Spleen (tissue), 11 donors: Measurements from ENCODE around the gene CLDN24. TPM values are rescaled to one million over a fixed set of nuclear protein-coding genes. Genes with fewer than 3 reads are reported as not detected.

Source experiments
- DNase-seq: peaks from one replicate; pipeline ENCODE4 v3.0.0-alpha.2; 2020
- H3K27ac ChIP-seq, 8 donors: fragments of 200-600 bp; sonication (generic) in 7 of 8; 1 replicate in 4 of 8; 2 replicates in 4 of 8; pipeline versions ENCODE4 v1.5.0 to v1.8.0; 2016 to 2021; ENCODE audit warnings: inconsistent platforms in 4 of 8, mild to moderate bottlenecking in 4 of 8, moderate library complexity in 1 of 8
- H3K27me3 ChIP-seq, 7 donors: fragments of 200-600 bp; sonication (generic) in 6 of 7; replicated peaks in 1 of 7; 1 replicate in 4 of 7; 2 replicates in 3 of 7; pipeline versions ENCODE4 v1.5.0 to v1.8.0; 2016 to 2021; ENCODE audit warnings: inconsistent platforms in 3 of 7, mild to moderate bottlenecking in 1 of 7
- H3K36me3 ChIP-seq, 6 donors: fragments of 200-600 bp; sonication (generic) in 5 of 6; 1 replicate in 4 of 6; 2 replicates in 2 of 6; pipeline versions ENCODE4 v1.5.0 to v1.8.0; 2016 to 2021; ENCODE audit warnings: inconsistent platforms in 2 of 6
- H3K4me1 ChIP-seq, 6 donors: fragments of 200-600 bp; sonication (generic) in 5 of 6; 1 replicate in 3 of 6; 2 replicates in 3 of 6; pipeline versions ENCODE4 v1.5.0 to v1.8.0; 2016 to 2021; ENCODE audit warnings: inconsistent platforms in 3 of 6
- H3K4me3 ChIP-seq, 8 donors: fragments of 200-600 bp; sonication (generic) in 7 of 8; 1 replicate in 4 of 8; 2 replicates in 4 of 8; pipeline versions ENCODE4 v1.5.0 to v1.8.0; 2016 to 2021; ENCODE audit warnings: inconsistent platforms in 4 of 8, mild to moderate bottlenecking in 4 of 8, moderate library complexity in 2 of 8
- H3K9me3 ChIP-seq, 8 donors: fragments of 200-600 bp; sonication (generic) in 7 of 8; 1 replicate in 4 of 8; 2 replicates in 4 of 8; pipeline versions ENCODE4 v1.5.0 to v1.8.0; 2016 to 2021; ENCODE audit warnings: inconsistent platforms in 4 of 8
- CTCF ChIP-seq, 11 experiments: fragments of 200-600 bp in 7 of 11; fragments of 450-650 bp in 4 of 11; sonication (generic) in 4 of 11; IDR thresholded peaks in 8 of 11; conservative IDR thresholded peaks in 3 of 11; 1 replicate in 7 of 11; 2 replicates in 4 of 11; pipeline versions ENCODE4 v1.4.0 to v1.8.0; 2016 to 2021; ENCODE audit warnings: antibody characterized with exemption in 11 of 11, inconsistent platforms in 4 of 11, mild to moderate bottlenecking in 1 of 11
- POLR2A ChIP-seq, 3 donors: fragments of 450-650 bp; IDR thresholded peaks; one replicate each; pipeline ENCODE4 v1.5.1; 2017; ENCODE audit warnings: antibody characterized with exemption in 3 of 3, mild to moderate bottlenecking in 1 of 3
- POLR2AphosphoS5 ChIP-seq, 3 donors: sonication (generic); formaldehyde crosslinking; IDR thresholded peaks; one replicate each; pipeline ENCODE4 v1.5.1; 2017; ENCODE audit warnings: antibody characterized with exemption in 3 of 3
- WGBS, 5 donors: extraction: QIAGEN DNeasy Blood & Tissue Kit in 3 of 5; methylation state at CpG; one replicate each; pipeline versions ENCODE4 v1.1.5 to v1.1.7; 2013 to 2018; 5-methylcytosine and 5-hydroxymethylcytosine counted together
- intact Hi-C: fragments of 100-400 bp; cut with DNase I; formaldehyde crosslinking; loops from one replicate; pipeline ENCODE4 v1.15.0; 2023; ENCODE audit warnings: low total_unique reads
- polyA plus RNA-seq, 3 donors: library from polyadenylated mRNA; stranded (reverse); fragments of 200-250 nt; gene quantifications; one replicate each; pipeline ENCODE4 v1.2.1, GENCODE V29; 2013
- total RNA-seq, 7 donors: library from RNA; depleted of rRNA in 3 of 7; stranded (reverse); fragments of >200 nt in 3 of 7; fragmentation: NEBNext Ultra II Directional in 4 of 7; extraction: Animal tissue kit (Norgen Biotek cat#: 25700) in 4 of 7; gene quantifications; one replicate each; pipeline versions ENCODE4 v1.1.0 to v1.2.1, GENCODE V29; 2016 to 2021
- donor health status: healthy with polysubstance abuse.
- donor health status: DM: no; HTN: no; CAD: no; lungs with moderate emphysema.
- donor health status: DM: no; HTN: no; CAD: no.
- donor health status: Bipolar disorder and iron deficiency.
- donor health status: healthy.
- donor health status: DM: no; HTN: no; CAD: no.
- donor health status: DM: yes; HTN: yes; CAD: no.

CLDN24 gene
- total and polyA plus RNA-seq, 10 donors, result not detected

- Histone ChIP-seq H3K9me3 (peaks cover 7 to 35% (median 29%) of the 10 kb centered on the region in 8 donors), H3K4me3 (no peak overlapping the region), H3K27me3 (no peaks in the 10 kb centered on the region), H3K27ac (no peak overlapping the region), H3K36me3 (peaks cover 0 to 47% (median 8%) of the 10 kb centered on the region in 6 donors), H3K4me1 (no peaks in the 10 kb centered on the region)
- TF ChIP-seq CTCF (IDR thresholded peaks at IDR 0.05 in 8 of 11, conservative IDR thresholded peaks at IDR 0.05 in 3 of 11), result no peak
- no peak for TF ChIP-seq POLR2AphosphoS5 (IDR thresholded peaks at IDR 0.05)
- no peak for TF ChIP-seq POLR2A (IDR thresholded peaks at IDR 0.05)
- WGBS, 5 donors, result 0 to 87% (median 47%) methylated on average over 1 of the region's 1 CpG
- intact Hi-C loops, result no loop called here
- no peak for DNase-seq
Observed at GRCh38 chr4:183276106-183276505, 46.1 kb downstream of the CLDN24 start.

GRCh38 chr4:183272384-183272783 is 49.8 kb downstream of the CLDN24 start:
- 86 to 96% (median 92%) methylated on average over 3 of the region's 3 CpGs for WGBS, 5 donors
- H3K4me3 ChIP-seq, result no peak overlapping the region
- intact Hi-C loops, result no loop called here
- no peaks in the 10 kb centered on the region for H3K4me1 ChIP-seq
- TF ChIP-seq POLR2AphosphoS5 (IDR thresholded peaks at IDR 0.05) (no peak), CTCF (IDR thresholded peaks at IDR 0.05 in 8 of 11, conservative IDR thresholded peaks at IDR 0.05 in 3 of 11) (no peak)
- H3K27ac ChIP-seq, result no peak overlapping the region
- DNase-seq, result no peak
- peaks cover 7 to 35% (median 29%) of the 10 kb centered on the region in 8 donors for H3K9me3 ChIP-seq
- no peaks in the 10 kb centered on the region for H3K27me3 ChIP-seq
- peaks cover 0 to 65% (median 6%) of the 10 kb centered on the region in 6 donors for H3K36me3 ChIP-seq

Other genes starting within 250 kb of the CLDN24 start
- 10 to 100 TPM; 17.7 to 32.0 (median 23.2) TPM for gene WWC2, start 223.2 kb downstream of the CLDN24 start, total RNA-seq
- gene WWC2, start 223.2 kb downstream of the CLDN24 start, polyA plus RNA-seq, result 1 to 10 TPM; 1.4 to 2.7 (median 1.7) TPM
- not detected for gene CLDN22, start 2.1 kb downstream of the CLDN24 start, total RNA-seq
- not detected for gene CLDN22, start 2.1 kb downstream of the CLDN24 start, polyA plus RNA-seq
- 10 to 100 TPM; 11.6 to 27.9 (median 19.5) TPM for gene CDKN2AIP, start 122.2 kb upstream of the CLDN24 start, total RNA-seq
- 10 to 100 TPM; 11.9 to 19.0 (median 14.2) TPM for gene CDKN2AIP, start 122.2 kb upstream of the CLDN24 start, polyA plus RNA-seq
- gene ING2, start 182.6 kb upstream of the CLDN24 start, total RNA-seq, result 10 to 100 TPM in 4 of 7 donors, 1 to 10 TPM in 3; 4.2 to 21.7 (median 10.6) TPM
- gene ING2, start 182.6 kb upstream of the CLDN24 start, polyA plus RNA-seq, result 10 to 100 TPM in 1 of 3 donors, 1 to 10 TPM in 2; 8.0 to 12.3 (median 9.4) TPM